Measurements from ENCODE around the gene GNG10. TPM values are rescaled to one million over a fixed set of nuclear protein-coding genes. Genes with fewer than 3 reads are reported as not detected.

The GNG10 gene
- total RNA-seq, 4 donors from 2014 or later = 32.8 to 89.0 (median 69.3) TPM

- TF ChIP-seq, protein P1, sequence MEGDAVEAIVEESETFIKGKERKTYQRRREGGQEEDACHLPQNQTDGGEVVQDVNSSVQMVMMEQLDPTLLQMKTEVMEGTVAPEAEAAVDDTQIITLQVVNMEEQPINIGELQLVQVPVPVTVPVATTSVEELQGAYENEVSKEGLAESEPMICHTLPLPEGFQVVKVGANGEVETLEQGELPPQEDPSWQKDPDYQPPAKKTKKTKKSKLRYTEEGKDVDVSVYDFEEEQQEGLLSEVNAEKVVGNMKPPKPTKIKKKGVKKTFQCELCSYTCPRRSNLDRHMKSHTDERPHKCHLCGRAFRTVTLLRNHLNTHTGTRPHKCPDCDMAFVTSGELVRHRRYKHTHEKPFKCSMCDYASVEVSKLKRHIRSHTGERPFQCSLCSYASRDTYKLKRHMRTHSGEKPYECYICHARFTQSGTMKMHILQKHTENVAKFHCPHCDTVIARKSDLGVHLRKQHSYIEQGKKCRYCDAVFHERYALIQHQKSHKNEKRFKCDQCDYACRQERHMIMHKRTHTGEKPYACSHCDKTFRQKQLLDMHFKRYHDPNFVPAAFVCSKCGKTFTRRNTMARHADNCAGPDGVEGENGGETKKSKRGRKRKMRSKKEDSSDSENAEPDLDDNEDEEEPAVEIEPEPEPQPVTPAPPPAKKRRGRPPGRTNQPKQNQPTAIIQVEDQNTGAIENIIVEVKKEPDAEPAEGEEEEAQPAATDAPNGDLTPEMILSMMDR (IDR thresholded peaks at IDR 0.05) = no peak
- no peak for TF ChIP-seq POLR2A (IDR thresholded peaks at IDR 0.05)
- no peak overlapping the region for H3K27ac ChIP-seq
- intact Hi-C loops (cut with DNase I; ENCODE audit: low total_unique reads) = no loop called here
Measured at GRCh38 chr9:111676116-111676515, 14.7 kb downstream of the GNG10 start.

GRCh38 chr9:111678293-111678692 lies 16.9 kb downstream of the GNG10 start:
- TF ChIP-seq, protein P1 (IDR thresholded peaks at IDR 0.05) = no peak
- TF ChIP-seq POLR2A (IDR thresholded peaks at IDR 0.05) = no peak
- no peak for DNase-seq
- Histone ChIP-seq H3K4me3 (no peak overlapping the region), H3K36me3 (no peaks in the 10 kb centered on the region), H3K9me3 (no peaks in the 10 kb centered on the region), H3K27ac (no peak overlapping the region), H3K4me1 (no peaks in the 10 kb centered on the region), H3K27me3 (no peaks in the 10 kb centered on the region)
- intact Hi-C loops (cut with DNase I; ENCODE audit: low total_unique reads) = no loop called here

More at GRCh38 chr9:111676116-111676515, 14.7 kb downstream of the GNG10 start:
- H3K4me1 ChIP-seq = no peaks in the 10 kb centered on the region
- no peak overlapping the region for H3K4me3 ChIP-seq
- H3K27me3 ChIP-seq = no peaks in the 10 kb centered on the region
- H3K9me3 ChIP-seq = no peaks in the 10 kb centered on the region
- no peaks in the 10 kb centered on the region for H3K36me3 ChIP-seq
- DNase-seq = no peak

GRCh38 chr9:111679199-111679598 lies 17.8 kb downstream of the GNG10 start:
- Histone ChIP-seq H3K4me3 (no peak overlapping the region), H3K4me1 (no peaks in the 10 kb centered on the region), H3K27me3 (no peaks in the 10 kb centered on the region), H3K36me3 (no peaks in the 10 kb centered on the region), H3K9me3 (no peaks in the 10 kb centered on the region), H3K27ac (no peak overlapping the region)
- intact Hi-C loops (cut with DNase I; ENCODE audit: low total_unique reads) = no loop called here
- no peak for DNase-seq
- no peak for TF ChIP-seq POLR2A (IDR thresholded peaks at IDR 0.05)
- TF ChIP-seq, protein P1 (IDR thresholded peaks at IDR 0.05) = no peak

- TF ChIP-seq, protein P1 (IDR thresholded peaks at IDR 0.05) = no peak
- no peak for TF ChIP-seq POLR2A (IDR thresholded peaks at IDR 0.05)
- no peak overlapping the region for H3K4me3 ChIP-seq
- intact Hi-C loops (cut with DNase I; ENCODE audit: low total_unique reads) = no loop called here
Measured at GRCh38 chr9:111683392-111683791, 22.0 kb downstream of the GNG10 start.

DNA sequence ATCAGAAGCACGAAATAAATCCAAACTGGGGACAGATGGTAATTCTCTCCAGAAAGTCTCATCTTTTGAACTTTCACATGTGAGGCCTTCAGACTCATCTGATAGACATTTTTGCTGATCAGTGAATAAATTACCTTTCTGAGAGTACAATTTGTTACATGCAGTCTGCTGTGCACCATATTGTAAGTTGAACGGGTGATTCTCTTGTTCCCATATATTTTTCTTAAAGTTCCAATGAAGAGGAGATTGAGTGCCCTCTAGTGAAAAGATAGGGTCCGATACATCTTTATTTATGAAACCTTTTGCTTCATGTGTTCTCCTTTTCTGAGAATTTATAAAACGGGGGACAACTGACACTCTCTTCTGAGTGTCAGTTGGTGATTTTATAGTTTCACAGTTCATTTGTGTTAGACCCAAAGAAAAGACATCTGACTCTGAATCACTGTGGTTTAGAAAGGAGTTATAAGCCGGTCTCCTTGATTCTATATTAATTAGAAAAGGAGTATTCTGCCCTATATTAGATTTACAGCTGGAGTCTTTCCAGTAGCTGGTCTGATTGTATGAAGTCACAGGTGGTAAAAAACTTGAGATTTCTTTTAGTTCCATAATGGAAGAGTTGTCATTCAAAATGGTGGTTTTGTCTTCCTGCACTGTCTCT lies 30.4 kb downstream of the GNG10 start:
- H3K36me3 ChIP-seq = no peaks in the 10 kb centered on the region
- H3K27ac ChIP-seq = no peak overlapping the region
- no peak for TF ChIP-seq POLR2A (IDR thresholded peaks at IDR 0.05)
- TF ChIP-seq, protein P1 (IDR thresholded peaks at IDR 0.05) = peak in 1 of 4 experiments; percentile 4
- H3K4me3 ChIP-seq = no peak overlapping the region
- no peak for DNase-seq
- no peaks in the 10 kb centered on the region for H3K4me1 ChIP-seq
- H3K27me3 ChIP-seq = no peaks in the 10 kb centered on the region
- intact Hi-C loops (cut with DNase I; ENCODE audit: low total_unique reads) = no loop called here
- H3K9me3 ChIP-seq = no peaks in the 10 kb centered on the region

More at GRCh38 chr9:111683392-111683791, 22.0 kb downstream of the GNG10 start:
- H3K27me3 ChIP-seq = no peaks in the 10 kb centered on the region
- no peak for DNase-seq
- no peaks in the 10 kb centered on the region for H3K36me3 ChIP-seq
- H3K27ac ChIP-seq = no peak overlapping the region
- H3K9me3 ChIP-seq = no peaks in the 10 kb centered on the region
- H3K4me1 ChIP-seq = no peaks in the 10 kb centered on the region
